Panc1 (cell line): Measurements from ENCODE around the gene CACNA2D4.

ENCODE experiments used
- CTCF ChIP-seq: fragments of 450-650 bp; IDR thresholded peaks from 2 replicates; pipeline ENCODE4 v1.5.1; 2017; ENCODE audit warnings: mild to moderate bottlenecking
- POLR2AphosphoS5 ChIP-seq: IDR thresholded peaks from 2 replicates; pipeline ENCODE4 v1.6.1; 2012; ENCODE audit warnings: mild to moderate bottlenecking, low read depth, low read length, moderate library complexity
- TF ChIP-seq, protein P1 (sequence below), 2 experiments: IDR thresholded peaks; 2 replicates each; pipeline ENCODE4 v1.6.1; 2011 to 2012; ENCODE audit warnings: low read depth in 2 of 2, control low read depth in 1 of 2, low read length in 1 of 2, mild to moderate bottlenecking in 1 of 2, moderate library complexity in 1 of 2; ENCODE audit not compliant: insufficient read depth in 1 of 2

DNA sequence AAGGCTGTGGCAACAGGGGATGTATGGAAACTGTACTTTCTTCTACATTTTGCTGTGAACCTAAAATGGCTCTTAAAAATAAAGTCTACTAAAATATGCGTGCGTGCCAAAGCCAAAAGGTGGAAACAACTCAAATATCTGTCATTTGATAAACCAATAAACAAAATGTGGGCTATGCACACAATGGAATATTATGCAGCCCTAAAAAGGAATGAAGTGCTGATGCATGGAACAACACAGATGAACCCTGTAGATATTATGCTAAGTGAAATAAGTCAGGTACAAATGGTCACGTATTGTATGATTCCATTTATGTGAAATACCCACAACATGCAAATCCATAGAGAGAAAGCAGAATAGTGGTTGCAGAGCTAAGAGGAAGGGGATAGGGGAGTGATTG, 8.0 kb downstream of the CACNA2D4 start:
- TF ChIP-seq CTCF (no peak), POLR2AphosphoS5 (no peak)
- TF ChIP-seq, protein P1, sequence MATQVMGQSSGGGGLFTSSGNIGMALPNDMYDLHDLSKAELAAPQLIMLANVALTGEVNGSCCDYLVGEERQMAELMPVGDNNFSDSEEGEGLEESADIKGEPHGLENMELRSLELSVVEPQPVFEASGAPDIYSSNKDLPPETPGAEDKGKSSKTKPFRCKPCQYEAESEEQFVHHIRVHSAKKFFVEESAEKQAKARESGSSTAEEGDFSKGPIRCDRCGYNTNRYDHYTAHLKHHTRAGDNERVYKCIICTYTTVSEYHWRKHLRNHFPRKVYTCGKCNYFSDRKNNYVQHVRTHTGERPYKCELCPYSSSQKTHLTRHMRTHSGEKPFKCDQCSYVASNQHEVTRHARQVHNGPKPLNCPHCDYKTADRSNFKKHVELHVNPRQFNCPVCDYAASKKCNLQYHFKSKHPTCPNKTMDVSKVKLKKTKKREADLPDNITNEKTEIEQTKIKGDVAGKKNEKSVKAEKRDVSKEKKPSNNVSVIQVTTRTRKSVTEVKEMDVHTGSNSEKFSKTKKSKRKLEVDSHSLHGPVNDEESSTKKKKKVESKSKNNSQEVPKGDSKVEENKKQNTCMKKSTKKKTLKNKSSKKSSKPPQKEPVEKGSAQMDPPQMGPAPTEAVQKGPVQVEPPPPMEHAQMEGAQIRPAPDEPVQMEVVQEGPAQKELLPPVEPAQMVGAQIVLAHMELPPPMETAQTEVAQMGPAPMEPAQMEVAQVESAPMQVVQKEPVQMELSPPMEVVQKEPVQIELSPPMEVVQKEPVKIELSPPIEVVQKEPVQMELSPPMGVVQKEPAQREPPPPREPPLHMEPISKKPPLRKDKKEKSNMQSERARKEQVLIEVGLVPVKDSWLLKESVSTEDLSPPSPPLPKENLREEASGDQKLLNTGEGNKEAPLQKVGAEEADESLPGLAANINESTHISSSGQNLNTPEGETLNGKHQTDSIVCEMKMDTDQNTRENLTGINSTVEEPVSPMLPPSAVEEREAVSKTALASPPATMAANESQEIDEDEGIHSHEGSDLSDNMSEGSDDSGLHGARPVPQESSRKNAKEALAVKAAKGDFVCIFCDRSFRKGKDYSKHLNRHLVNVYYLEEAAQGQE (IDR thresholded peaks at IDR 0.05; ENCODE audit: insufficient read depth in 1 of 2, low read depth in 2 of 2, low read length in 1 of 2) = no peak
